ENCODE results near the gene FCGR2B. TPM values are rescaled to one million over a fixed set of nuclear protein-coding genes. Genes with fewer than 3 reads are reported as not detected.
A peak's percentile ranks its signal among the peaks of the same experiment; 100 is the strongest.
"Not testable (repeated sequence)": the region's sequence is repeated elsewhere in the genome, so short reads cannot be mapped to it uniquely, and the experiment has no call there.

Gene FCGR2B
- total and polyA plus RNA-seq, 12 donors: 2.1 to 32.1 (median 17.7) TPM

- no peak for DNase-seq
- intact Hi-C loops (cut with DNase I): no loop called here
- Histone ChIP-seq H3K9me3 (replicated peaks in 1 of 3) (no peaks in the 10 kb centered on the region), H3K27ac (no peak overlapping the region), H3K36me3 (replicated peaks in 1 of 2) (no peaks in the 10 kb centered on the region), H3K4me3 (no peak overlapping the region), H3K27me3 (peaks cover 14% of the 10 kb centered on the region), H3K4me1 (replicated peaks in 1 of 2) (peaks cover 0 to 10% of the 10 kb centered on the region in 2 donors)
- 82 to 100% (median 95%) methylated on average over 1 of the region's 1 CpG for WGBS, 4 donors
- TF ChIP-seq, protein P1, sequence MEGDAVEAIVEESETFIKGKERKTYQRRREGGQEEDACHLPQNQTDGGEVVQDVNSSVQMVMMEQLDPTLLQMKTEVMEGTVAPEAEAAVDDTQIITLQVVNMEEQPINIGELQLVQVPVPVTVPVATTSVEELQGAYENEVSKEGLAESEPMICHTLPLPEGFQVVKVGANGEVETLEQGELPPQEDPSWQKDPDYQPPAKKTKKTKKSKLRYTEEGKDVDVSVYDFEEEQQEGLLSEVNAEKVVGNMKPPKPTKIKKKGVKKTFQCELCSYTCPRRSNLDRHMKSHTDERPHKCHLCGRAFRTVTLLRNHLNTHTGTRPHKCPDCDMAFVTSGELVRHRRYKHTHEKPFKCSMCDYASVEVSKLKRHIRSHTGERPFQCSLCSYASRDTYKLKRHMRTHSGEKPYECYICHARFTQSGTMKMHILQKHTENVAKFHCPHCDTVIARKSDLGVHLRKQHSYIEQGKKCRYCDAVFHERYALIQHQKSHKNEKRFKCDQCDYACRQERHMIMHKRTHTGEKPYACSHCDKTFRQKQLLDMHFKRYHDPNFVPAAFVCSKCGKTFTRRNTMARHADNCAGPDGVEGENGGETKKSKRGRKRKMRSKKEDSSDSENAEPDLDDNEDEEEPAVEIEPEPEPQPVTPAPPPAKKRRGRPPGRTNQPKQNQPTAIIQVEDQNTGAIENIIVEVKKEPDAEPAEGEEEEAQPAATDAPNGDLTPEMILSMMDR (IDR thresholded peaks at IDR 0.05): no peak
- no peak for TF ChIP-seq POLR2A (IDR thresholded peaks at IDR 0.05)
Measured at GRCh38 chr1:161722406-161722805, 59.5 kb downstream of the FCGR2B start.

GRCh38 chr1:161723459-161724141 lies 60.7 kb downstream of the FCGR2B start:
- Histone ChIP-seq H3K27ac (no peak overlapping the region), H3K9me3 (replicated peaks in 1 of 3) (no peaks in the 10 kb centered on the region), H3K4me3 (no peak overlapping the region), H3K27me3 (peaks cover 14% of the 10 kb centered on the region), H3K36me3 (replicated peaks in 1 of 2) (no peaks in the 10 kb centered on the region), H3K4me1 (replicated peaks in 1 of 2) (peaks cover 0 to 10% of the 10 kb centered on the region in 2 donors)
- TF ChIP-seq, protein P1 (IDR thresholded peaks at IDR 0.05): no peak
- TF ChIP-seq POLR2A (IDR thresholded peaks at IDR 0.05): no peak
- intact Hi-C loops (cut with DNase I): no loop called here
- 77 to 82% (median 79%) methylated on average over 6 to 8 of the region's 8 CpGs for WGBS, 4 donors
- DNase-seq: no peak

GRCh38 chr1:161725258-161725907 lies 62.4 kb downstream of the FCGR2B start:
- H3K36me3 ChIP-seq (replicated peaks in 1 of 2); H3K4me1 ChIP-seq (replicated peaks in 1 of 2); H3K9me3 ChIP-seq (replicated peaks in 1 of 3); DNase-seq; intact Hi-C loops (cut with DNase I): not testable (repeated sequence)
- H3K27ac ChIP-seq: peak overlapping the region in 2 of 5 donors; percentile 81 to 88
- peak overlapping the region in 1 of 4 donors; percentile 67 for H3K4me3 ChIP-seq
- H3K27me3 ChIP-seq: peaks cover 14% of the 10 kb centered on the region
- 41 to 46% (median 44%) methylated on average over 16 to 22 of the region's 22 CpGs for WGBS, 4 donors

DNA sequence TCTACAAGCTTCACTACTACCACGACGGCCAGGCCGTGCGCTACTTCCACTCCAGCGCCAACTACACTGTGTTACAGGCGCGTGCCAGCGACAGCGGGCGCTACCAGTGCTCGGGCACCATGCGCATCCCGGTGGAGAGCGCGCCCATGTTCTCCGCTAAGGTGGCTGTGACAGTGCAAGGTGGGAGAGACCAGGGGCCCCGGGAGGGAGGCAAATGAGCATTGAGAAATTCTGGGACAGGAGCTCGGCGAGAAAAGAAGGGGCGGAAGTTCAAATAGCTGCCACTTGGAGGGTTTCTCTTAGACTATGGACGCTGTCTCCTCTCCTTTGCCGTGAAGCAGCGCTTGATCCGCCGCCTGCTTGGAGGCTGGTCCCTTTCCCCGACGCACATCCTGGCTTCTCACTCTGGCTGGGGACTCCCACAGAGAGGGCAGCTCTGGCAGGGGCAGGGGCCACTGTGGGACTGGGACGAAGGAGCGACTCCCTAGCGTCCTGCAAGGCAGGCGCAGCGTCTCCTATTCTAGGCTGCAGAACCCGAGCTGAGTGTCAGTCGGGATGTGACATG lies 63.0 kb downstream of the FCGR2B start:
- Histone ChIP-seq H3K36me3 (replicated peaks in 1 of 2) (no peaks in the 10 kb centered on the region), H3K4me1 (replicated peaks in 1 of 2) (peaks cover 0 to 10% of the 10 kb centered on the region in 2 donors), H3K4me3 (peak overlapping the region in 3 of 4 donors; percentile 16 to 67 (median 52)), H3K9me3 (replicated peaks in 1 of 3) (no peaks in the 10 kb centered on the region), H3K27me3 (peaks cover 14% of the 10 kb centered on the region), H3K27ac (peak overlapping the region in 4 of 5 donors; percentile 48 to 88 (median 66))
- DNase-seq: peak in 6 of 7 donors; percentile 17 to 55 (median 34)
- intact Hi-C loops (cut with DNase I): no loop called here
- TF ChIP-seq, protein P1 (IDR thresholded peaks at IDR 0.05): peak in 3 of 6 experiments; percentile 13 to 33 (median 27)
- no peak for TF ChIP-seq POLR2A (IDR thresholded peaks at IDR 0.05)
- 0 to 1% (median 0%) methylated on average over 10 to 34 of the region's 34 CpGs for WGBS, 4 donors
